GM19099 (cell line): ENCODE measurements around the gene SELENOO.

Experiments
- POLR2A ChIP-seq: IDR thresholded peaks from 3 replicates; pipeline ENCODE4 v1.6.1; 2011; ENCODE audit warnings: low read depth; ENCODE audit not compliant: insufficient read length; ENCODE audit errors: extremely low read depth

Gene SELENOO

GRCh38 chr22:50216055-50216683, 15.4 kb downstream of the SELENOO start:
- no peak for TF ChIP-seq POLR2A

- TF ChIP-seq POLR2A, result no peak
Observed at GRCh38 chr22:50216684-50217520, 16.1 kb downstream of the SELENOO start.

- TF ChIP-seq POLR2A, result no peak
Observed at GRCh38 chr22:50217543-50218152, 16.8 kb downstream of the SELENOO start.

- no peak for TF ChIP-seq POLR2A
Observed at GRCh38 chr22:50218153-50218995, 17.6 kb downstream of the SELENOO start.

- no peak for TF ChIP-seq POLR2A
Observed at GRCh38 chr22:50218996-50219727, 18.4 kb downstream of the SELENOO start.

GRCh38 chr22:50219800-50220602, 19.2 kb downstream of the SELENOO start:
- no peak for TF ChIP-seq POLR2A

- no peak for TF ChIP-seq POLR2A
Observed at GRCh38 chr22:50220603-50221409, 20.0 kb downstream of the SELENOO start.

- no peak for TF ChIP-seq POLR2A
Observed at GRCh38 chr22:50221410-50222300, 20.8 kb downstream of the SELENOO start.

- TF ChIP-seq POLR2A, result no peak
Observed at GRCh38 chr22:50222508-50222907, 21.7 kb downstream of the SELENOO start.

GRCh38 chr22:50224071-50224470, 23.3 kb downstream of the SELENOO start:
- no peak for TF ChIP-seq POLR2A

GRCh38 chr22:50225200-50225969, 24.6 kb downstream of the SELENOO start:
- TF ChIP-seq POLR2A, result no peak
